ENCODE data around the gene CBX5. TPM values are rescaled to one million over a fixed set of nuclear protein-coding genes. Genes with fewer than 3 reads are reported as not detected.
"Not testable (repeated sequence)": the region's sequence is repeated elsewhere in the genome, so short reads cannot be mapped to it uniquely, and the experiment has no call there.

Gene CBX5
- total and polyA plus RNA-seq, 10 donors: 6.5 to 60.3 (median 43.6) TPM

DNA sequence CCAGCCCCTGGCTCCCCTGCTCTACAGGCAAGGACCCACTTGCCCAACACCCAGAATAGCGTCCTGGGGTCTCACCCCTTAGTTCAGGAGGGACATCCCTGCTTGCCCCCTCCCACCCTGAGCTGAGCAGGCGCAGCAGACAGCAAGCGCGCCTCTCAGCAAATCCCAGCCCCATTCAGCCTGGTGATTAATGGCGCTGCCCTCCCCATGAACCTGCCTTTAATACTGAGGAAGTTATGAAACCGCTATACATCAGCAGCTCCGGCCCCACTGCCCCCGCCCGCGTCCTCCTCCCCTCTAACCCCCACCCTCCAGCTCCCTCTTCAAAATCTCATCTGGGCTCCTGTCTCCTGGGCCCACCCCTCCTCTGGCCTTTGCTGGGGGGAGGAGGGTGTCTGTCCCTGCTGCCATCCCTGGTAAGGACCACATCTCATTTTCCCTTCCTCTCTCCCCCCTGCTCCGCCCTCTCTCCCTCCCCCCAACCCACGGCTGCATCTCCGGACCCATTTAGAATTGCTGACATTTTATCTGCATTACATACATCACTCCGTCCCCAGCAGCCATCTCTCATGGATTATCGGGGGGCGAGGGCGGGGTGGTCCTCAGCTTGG lies 84.1 kb downstream of the CBX5 start:
- Histone ChIP-seq H3K9me3 (no peaks in the 10 kb centered on the region), H3K4me3 (peak overlapping the region in 3 of 8 donors; percentile 13 to 59 (median 15)), H3K36me3 (no peaks in the 10 kb centered on the region), H3K4me1 (peaks cover 4 to 45% (median 19%) of the 10 kb centered on the region in 6 donors), H3K27ac (peak overlapping the region in 7 of 8 donors; percentile 41 to 89 (median 81)), H3K27me3 (replicated peaks in 1 of 7) (peaks cover 0 to 96% (median 22%) of the 10 kb centered on the region in 7 donors)
- peak; percentile 87 for DNase-seq
- intact Hi-C loops (cut with DNase I; ENCODE audit: low total_unique reads): no loop called here
- TF ChIP-seq POLR2A (IDR thresholded peaks at IDR 0.05) (no peak), POLR2AphosphoS5 (IDR thresholded peaks at IDR 0.05) (peak in 1 of 3 donors; percentile 25)
- TF ChIP-seq, protein P1, sequence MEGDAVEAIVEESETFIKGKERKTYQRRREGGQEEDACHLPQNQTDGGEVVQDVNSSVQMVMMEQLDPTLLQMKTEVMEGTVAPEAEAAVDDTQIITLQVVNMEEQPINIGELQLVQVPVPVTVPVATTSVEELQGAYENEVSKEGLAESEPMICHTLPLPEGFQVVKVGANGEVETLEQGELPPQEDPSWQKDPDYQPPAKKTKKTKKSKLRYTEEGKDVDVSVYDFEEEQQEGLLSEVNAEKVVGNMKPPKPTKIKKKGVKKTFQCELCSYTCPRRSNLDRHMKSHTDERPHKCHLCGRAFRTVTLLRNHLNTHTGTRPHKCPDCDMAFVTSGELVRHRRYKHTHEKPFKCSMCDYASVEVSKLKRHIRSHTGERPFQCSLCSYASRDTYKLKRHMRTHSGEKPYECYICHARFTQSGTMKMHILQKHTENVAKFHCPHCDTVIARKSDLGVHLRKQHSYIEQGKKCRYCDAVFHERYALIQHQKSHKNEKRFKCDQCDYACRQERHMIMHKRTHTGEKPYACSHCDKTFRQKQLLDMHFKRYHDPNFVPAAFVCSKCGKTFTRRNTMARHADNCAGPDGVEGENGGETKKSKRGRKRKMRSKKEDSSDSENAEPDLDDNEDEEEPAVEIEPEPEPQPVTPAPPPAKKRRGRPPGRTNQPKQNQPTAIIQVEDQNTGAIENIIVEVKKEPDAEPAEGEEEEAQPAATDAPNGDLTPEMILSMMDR (IDR thresholded peaks at IDR 0.05 in 8 of 11, conservative IDR thresholded peaks at IDR 0.05 in 3 of 11): no peak
- WGBS, 5 donors: 3 to 9% (median 8%) methylated on average over 17 of the region's 17 CpGs

DNA sequence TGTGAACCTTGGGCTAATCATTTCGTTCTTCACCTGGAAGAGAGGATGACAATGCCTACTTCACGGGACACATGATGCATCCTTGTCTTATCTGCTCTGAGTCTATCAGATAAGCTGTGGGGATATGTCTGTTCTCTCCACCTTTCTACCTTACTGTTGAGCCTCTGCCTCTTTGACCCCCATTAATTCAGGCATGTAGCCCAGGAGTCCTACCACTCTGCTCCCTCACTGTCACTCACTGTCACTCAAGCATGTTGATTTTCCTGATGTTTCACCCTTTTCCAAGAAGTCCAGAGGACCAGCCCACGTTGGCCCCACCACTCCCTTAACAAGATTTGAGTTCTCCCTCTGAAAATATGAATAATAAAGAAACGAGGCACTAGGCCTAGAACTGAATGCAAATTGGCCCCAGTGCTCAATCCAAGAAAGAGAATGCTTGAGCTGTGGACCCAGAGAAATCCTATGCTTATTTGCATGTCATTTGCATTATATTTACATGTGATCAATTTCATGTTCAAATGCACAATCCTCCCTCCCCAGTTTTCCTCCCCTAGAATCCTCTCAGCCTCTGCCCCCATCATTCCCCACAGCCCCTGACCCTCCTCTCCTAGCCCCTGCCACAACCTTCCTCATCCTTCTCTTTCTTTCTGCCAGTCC lies 84.7 kb downstream of the CBX5 start:
- intact Hi-C loops (cut with DNase I; ENCODE audit: low total_unique reads): no loop called here
- Histone ChIP-seq H3K4me3 (peak overlapping the region in 2 of 8 donors; percentile 13 to 59), H3K9me3 (no peaks in the 10 kb centered on the region), H3K36me3 (no peaks in the 10 kb centered on the region), H3K27me3 (replicated peaks in 1 of 7) (peaks cover 0 to 94% (median 19%) of the 10 kb centered on the region in 7 donors), H3K27ac (peak overlapping the region in 6 of 8 donors; percentile 55 to 89 (median 82)), H3K4me1 (peaks cover 4 to 45% (median 19%) of the 10 kb centered on the region in 6 donors)
- TF ChIP-seq POLR2A (IDR thresholded peaks at IDR 0.05): no peak
- TF ChIP-seq, protein P1 (IDR thresholded peaks at IDR 0.05 in 8 of 11, conservative IDR thresholded peaks at IDR 0.05 in 3 of 11): no peak
- no peak for TF ChIP-seq POLR2AphosphoS5 (IDR thresholded peaks at IDR 0.05)
- WGBS, 5 donors: 36 to 51% (median 46%) methylated on average over 4 of the region's 4 CpGs
- no peak for DNase-seq

GRCh38 chr12:54194611-54195010 lies 85.3 kb downstream of the CBX5 start:
- H3K36me3 ChIP-seq, H3K4me3 ChIP-seq, H3K27ac ChIP-seq, H3K9me3 ChIP-seq, DNase-seq: not testable (repeated sequence)
- intact Hi-C loops (cut with DNase I; ENCODE audit: low total_unique reads): loop anchor here (5.0 kb wide), 2 partner anchors 162 to 187 kb away; partner anchors contain the start of genes HOXC5 and HOXC8
- H3K27me3 ChIP-seq (replicated peaks in 1 of 7): peaks cover 0 to 93% (median 19%) of the 10 kb centered on the region in 7 donors
- WGBS, 5 donors: 73 to 91% (median 84%) methylated on average over 2 of the region's 2 CpGs
- peaks cover 4 to 45% (median 19%) of the 10 kb centered on the region in 6 donors for H3K4me1 ChIP-seq

DNA sequence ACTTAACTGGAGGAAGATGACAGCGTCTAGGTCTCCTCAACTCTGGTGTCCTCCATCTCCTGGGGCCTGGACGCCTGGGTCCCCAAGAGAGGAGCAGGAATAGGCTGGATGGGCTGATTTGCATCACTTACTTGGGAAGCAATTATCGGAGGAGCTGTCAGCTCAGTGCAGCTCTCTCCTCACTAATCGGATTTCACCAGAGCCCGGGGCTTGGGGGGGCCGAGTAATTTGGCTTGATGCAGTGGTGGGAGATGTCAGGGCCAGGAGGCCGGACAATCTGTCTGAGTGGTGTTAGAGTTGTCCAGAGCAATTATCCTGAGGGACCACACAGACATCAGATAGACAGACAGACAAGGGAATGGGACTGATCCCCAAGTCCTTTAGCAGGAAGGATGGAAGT lies 86.5 kb downstream of the CBX5 start:
- no peak for TF ChIP-seq POLR2AphosphoS5 (IDR thresholded peaks at IDR 0.05)
- no peak for TF ChIP-seq POLR2A (IDR thresholded peaks at IDR 0.05)
- TF ChIP-seq, protein P1 (IDR thresholded peaks at IDR 0.05 in 8 of 11, conservative IDR thresholded peaks at IDR 0.05 in 3 of 11): no peak
- Histone ChIP-seq H3K36me3 (no peaks in the 10 kb centered on the region), H3K4me3 (no peak overlapping the region), H3K27ac (no peak overlapping the region), H3K27me3 (replicated peaks in 1 of 7) (peaks cover 0 to 82% (median 19%) of the 10 kb centered on the region in 7 donors), H3K9me3 (no peaks in the 10 kb centered on the region), H3K4me1 (peaks cover 4 to 53% (median 25%) of the 10 kb centered on the region in 6 donors)
- WGBS, 5 donors: 65 to 80% (median 72%) methylated on average over 7 of the region's 7 CpGs
- intact Hi-C loops (cut with DNase I; ENCODE audit: low total_unique reads): loop anchor here (5.0 kb wide), 2 partner anchors 161 to 186 kb away; partner anchors contain the start of genes HOXC5 and HOXC8
- DNase-seq: no peak

All from spleen (tissue), 11 donors.